ENCODE data around the gene MEST.
"Not testable (repeated sequence)": the region's sequence is repeated elsewhere in the genome, so short reads cannot be mapped to it uniquely, and the experiment has no call there.

Gene MEST

DNA sequence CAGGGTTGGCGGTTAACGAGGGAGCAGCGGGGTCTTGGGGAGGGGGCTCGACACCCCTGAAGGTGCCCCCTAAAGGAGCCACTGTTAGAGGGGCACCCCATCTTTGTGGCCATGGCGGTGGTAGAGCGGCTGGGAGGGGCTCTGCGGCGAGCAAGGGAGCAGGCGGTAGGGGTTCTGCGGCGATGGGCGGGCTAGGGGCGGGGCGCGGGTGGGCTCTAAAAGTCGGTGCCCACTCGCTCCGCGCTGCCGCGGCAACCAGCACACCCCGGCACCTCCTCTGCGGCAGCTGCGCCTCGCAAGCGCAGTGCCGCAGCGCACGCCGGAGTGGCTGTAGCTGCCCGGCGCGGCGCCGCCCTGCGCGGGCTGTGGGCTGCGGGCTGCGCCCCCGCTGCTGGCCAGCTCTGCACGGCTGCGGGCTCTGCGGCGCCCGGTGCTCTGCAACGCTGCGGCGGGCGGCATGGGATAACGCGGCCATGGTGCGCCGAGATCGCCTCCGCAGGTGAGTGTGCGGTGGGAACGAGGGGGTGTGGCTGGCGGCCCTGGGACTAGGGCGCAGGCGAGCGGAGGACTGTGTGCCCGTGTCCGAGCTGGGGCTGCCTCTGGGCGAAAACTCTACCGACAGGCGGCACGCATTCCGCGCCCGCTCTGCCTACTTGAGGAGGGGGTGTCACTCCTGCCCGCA, at the start of gene MEST:
MEST (plus strand) TSS at position 245 of the 682 bp plus-strand sequence; CDS start at position 474, 229 bp downstream.
- Mint-ChIP-seq H3K4me1 (ENCODE audit: low read depth) (peaks cover 12% of the 10 kb centered on the region), H3K27ac (no peak within 1 kb of the TSS), H3K36me3 (ENCODE audit: low read depth) (no peaks in the 10 kb centered on the region), H3K27me3 (ENCODE audit: low read depth) (peaks cover 71% of the 10 kb centered on the region), H3K4me3 (peak within 1 kb of the TSS; percentile 57), H3K9me3 (peaks cover 7% of the 10 kb centered on the region)

DNA sequence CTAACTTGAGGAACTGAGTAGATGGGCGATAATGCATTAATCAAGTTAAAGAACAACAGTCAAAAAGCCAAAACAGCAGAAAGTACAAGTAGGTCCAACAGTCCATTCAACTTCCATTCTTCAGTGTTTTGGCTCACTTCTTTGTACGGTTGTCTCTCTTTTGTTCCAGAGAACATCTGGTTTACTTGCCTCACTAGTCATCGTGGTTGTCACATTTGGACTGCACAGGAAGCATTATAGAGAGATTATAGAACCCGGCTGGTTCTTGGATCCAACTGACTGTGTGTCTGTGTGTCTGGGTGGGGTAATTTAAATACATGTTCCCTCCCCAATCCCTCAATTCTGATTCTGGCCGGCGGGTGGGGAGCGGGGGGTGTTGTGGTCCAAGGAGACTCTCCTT, 49.3 kb upstream of the MEST start:
- Mint-ChIP-seq H3K4me1 (ENCODE audit: low read depth) (peaks cover 33% of the 10 kb centered on the region), H3K36me3 (ENCODE audit: low read depth) (peaks cover 11% of the 10 kb centered on the region), H3K27me3 (ENCODE audit: low read depth) (no peaks in the 10 kb centered on the region), H3K4me3 (no peak overlapping the region), H3K9me3 (peaks cover 2% of the 10 kb centered on the region), H3K27ac (no peak overlapping the region)

GRCh38 chr7:130444234-130444633, 47.7 kb upstream of the MEST start:
- Mint-ChIP-seq H3K27me3 (ENCODE audit: low read depth) (no peaks in the 10 kb centered on the region), H3K36me3 (ENCODE audit: low read depth) (peaks cover 10% of the 10 kb centered on the region), H3K9me3 (peaks cover 11% of the 10 kb centered on the region), H3K4me1 (ENCODE audit: low read depth) (peaks cover 29% of the 10 kb centered on the region), H3K27ac (no peak overlapping the region), H3K4me3 (no peak overlapping the region)

GRCh38 chr7:130444751-130445407, 47.0 kb upstream of the MEST start:
- H3K27ac Mint-ChIP-seq, result no peak overlapping the region
- peaks cover 10% of the 10 kb centered on the region for H3K36me3 Mint-ChIP-seq (ENCODE audit: low read depth)
- H3K4me1 Mint-ChIP-seq (ENCODE audit: low read depth), result peaks cover 27% of the 10 kb centered on the region
- H3K27me3 Mint-ChIP-seq (ENCODE audit: low read depth), result no peaks in the 10 kb centered on the region
- no peak overlapping the region for H3K4me3 Mint-ChIP-seq
- peaks cover 11% of the 10 kb centered on the region for H3K9me3 Mint-ChIP-seq

DNA sequence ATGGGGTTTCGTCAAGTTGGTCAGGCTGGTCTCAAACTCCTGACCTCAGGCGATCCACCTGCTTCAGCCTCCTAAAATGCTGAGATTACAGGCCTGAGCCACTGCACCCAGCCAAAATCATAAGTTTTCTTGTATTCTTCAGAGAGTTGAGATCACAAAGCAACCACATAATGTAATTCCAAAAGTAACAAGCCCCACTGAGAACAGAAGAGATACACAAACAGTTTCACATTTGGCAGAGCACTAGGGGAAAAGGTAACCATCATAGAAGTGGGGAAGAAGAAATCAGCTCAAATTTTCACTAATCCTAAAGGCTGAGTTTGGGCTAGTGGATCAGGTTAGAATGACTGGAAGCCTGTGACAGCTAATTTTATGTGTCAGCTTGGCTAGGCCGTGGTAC, 45.6 kb upstream of the MEST start:
- Mint-ChIP-seq H3K27ac (no peak overlapping the region), H3K36me3 (ENCODE audit: low read depth) (peaks cover 4% of the 10 kb centered on the region), H3K27me3 (ENCODE audit: low read depth) (no peaks in the 10 kb centered on the region), H3K9me3 (peaks cover 11% of the 10 kb centered on the region), H3K4me3 (no peak overlapping the region), H3K4me1 (ENCODE audit: low read depth) (peaks cover 20% of the 10 kb centered on the region)

DNA sequence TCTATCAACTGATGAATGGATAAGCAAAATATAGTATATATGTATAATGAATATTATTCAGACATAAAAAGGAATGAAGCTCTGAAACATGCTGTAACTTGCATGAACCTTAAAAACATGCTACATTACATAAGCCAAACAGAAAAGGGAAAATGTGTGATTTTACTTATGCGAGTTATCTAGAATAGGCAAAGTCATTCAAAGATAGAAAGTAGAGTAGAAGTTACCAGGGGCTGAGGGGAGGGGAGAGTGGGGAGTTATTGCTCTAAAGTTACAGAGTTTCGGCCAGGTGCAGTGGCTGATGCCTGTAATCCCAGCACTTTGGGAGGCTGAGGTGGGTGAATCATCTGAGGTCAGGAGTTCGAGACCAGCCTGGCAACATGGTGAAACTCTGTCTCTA, 40.5 kb upstream of the MEST start:
- H3K4me1 Mint-ChIP-seq (ENCODE audit: low read depth); H3K27ac Mint-ChIP-seq; H3K36me3 Mint-ChIP-seq (ENCODE audit: low read depth); H3K27me3 Mint-ChIP-seq (ENCODE audit: low read depth); H3K4me3 Mint-ChIP-seq: not testable (repeated sequence)
- H3K9me3 Mint-ChIP-seq, result peaks cover 11% of the 10 kb centered on the region

- no peaks in the 10 kb centered on the region for H3K27me3 Mint-ChIP-seq (ENCODE audit: low read depth)
- H3K9me3 Mint-ChIP-seq, result peaks cover 6% of the 10 kb centered on the region
- no peak overlapping the region for H3K27ac Mint-ChIP-seq
- H3K36me3 Mint-ChIP-seq (ENCODE audit: low read depth), result peaks cover 2% of the 10 kb centered on the region
- no peak overlapping the region for H3K4me3 Mint-ChIP-seq
- no peaks in the 10 kb centered on the region for H3K4me1 Mint-ChIP-seq (ENCODE audit: low read depth)
Observed at GRCh38 chr7:130452951-130453350, 38.9 kb upstream of the MEST start.

GRCh38 chr7:130454959-130455358, 36.9 kb upstream of the MEST start:
- peaks cover 18% of the 10 kb centered on the region for H3K9me3 Mint-ChIP-seq
- peaks cover 6% of the 10 kb centered on the region for H3K4me1 Mint-ChIP-seq (ENCODE audit: low read depth)
- H3K36me3 Mint-ChIP-seq (ENCODE audit: low read depth), result peaks cover 6% of the 10 kb centered on the region
- H3K4me3 Mint-ChIP-seq, result no peak overlapping the region
- H3K27ac Mint-ChIP-seq, result no peak overlapping the region
- no peaks in the 10 kb centered on the region for H3K27me3 Mint-ChIP-seq (ENCODE audit: low read depth)

GRCh38 chr7:130458257-130458656, 33.6 kb upstream of the MEST start:
- Mint-ChIP-seq H3K27me3 (ENCODE audit: low read depth) (no peaks in the 10 kb centered on the region), H3K4me1 (ENCODE audit: low read depth) (peaks cover 6% of the 10 kb centered on the region)

GRCh38 chr7:130461272-130461671, 30.6 kb upstream of the MEST start:
- peaks cover 4% of the 10 kb centered on the region for H3K27me3 Mint-ChIP-seq (ENCODE audit: low read depth)
- no peak overlapping the region for H3K27ac Mint-ChIP-seq
- H3K36me3 Mint-ChIP-seq (ENCODE audit: low read depth), result peaks cover 6% of the 10 kb centered on the region
- H3K9me3 Mint-ChIP-seq, result peaks cover 28% of the 10 kb centered on the region
- H3K4me1 Mint-ChIP-seq (ENCODE audit: low read depth), result peaks cover 6% of the 10 kb centered on the region
- H3K4me3 Mint-ChIP-seq, result no peak overlapping the region

More at GRCh38 chr7:130458257-130458656, 33.6 kb upstream of the MEST start:
- Mint-ChIP-seq H3K36me3 (ENCODE audit: low read depth) (peaks cover 6% of the 10 kb centered on the region), H3K4me3 (no peak overlapping the region), H3K9me3 (peaks cover 28% of the 10 kb centered on the region), H3K27ac (no peak overlapping the region)

DNA sequence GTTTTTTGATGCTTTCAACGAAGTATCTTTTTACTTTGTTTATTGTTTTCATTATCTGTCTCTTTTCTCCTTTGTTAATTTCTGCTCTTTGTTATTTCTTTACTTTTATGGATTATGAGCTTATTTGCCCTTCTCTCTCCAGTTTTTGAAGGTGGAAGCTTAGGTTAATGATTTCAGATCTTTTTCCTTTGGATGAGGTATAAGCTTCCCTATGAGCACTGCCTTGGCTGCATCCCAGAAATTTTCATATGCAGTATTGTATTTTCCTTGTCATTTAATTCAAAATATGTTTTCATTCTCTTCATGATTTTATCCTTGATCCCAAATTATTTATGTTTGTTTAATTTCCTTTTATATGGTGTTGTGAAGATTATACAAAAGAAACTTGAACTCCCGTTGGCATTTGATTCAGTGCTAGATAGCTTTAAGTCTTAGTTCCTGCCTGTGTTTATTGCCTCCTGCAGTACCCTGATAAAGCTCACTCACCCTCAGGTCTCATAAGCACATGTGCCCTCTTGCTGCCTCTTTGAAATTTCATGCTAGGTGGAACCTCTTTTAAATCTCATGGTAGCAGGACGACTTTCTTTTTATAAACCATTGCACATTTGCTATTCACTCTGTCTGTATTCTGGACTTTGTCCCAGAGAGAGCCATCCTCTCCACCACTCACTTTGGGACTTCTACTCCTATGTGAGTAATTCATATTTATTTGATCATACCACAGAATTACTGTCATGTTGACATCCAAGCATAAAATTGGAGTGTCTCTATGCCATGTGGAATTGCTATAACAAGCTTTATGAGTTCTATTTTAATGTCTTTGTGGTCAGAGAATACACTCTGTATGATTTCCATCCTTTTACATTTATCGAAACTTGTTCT, 28.1 kb upstream of the MEST start:
- H3K4me3 Mint-ChIP-seq, result no peak overlapping the region
- H3K9me3 Mint-ChIP-seq, result peaks cover 22% of the 10 kb centered on the region
- H3K27ac Mint-ChIP-seq, result no peak overlapping the region
- H3K27me3 Mint-ChIP-seq (ENCODE audit: low read depth), result peaks cover 4% of the 10 kb centered on the region
- H3K4me1 Mint-ChIP-seq (ENCODE audit: low read depth), result peaks cover 2% of the 10 kb centered on the region
- peaks cover 1% of the 10 kb centered on the region for H3K36me3 Mint-ChIP-seq (ENCODE audit: low read depth)

GRCh38 chr7:130468612-130469011, 23.3 kb upstream of the MEST start:
- Mint-ChIP-seq H3K36me3 (ENCODE audit: low read depth) (no peaks in the 10 kb centered on the region), H3K9me3 (no peaks in the 10 kb centered on the region), H3K27ac (no peak overlapping the region), H3K27me3 (ENCODE audit: low read depth) (peaks cover 14% of the 10 kb centered on the region), H3K4me1 (ENCODE audit: low read depth) (no peaks in the 10 kb centered on the region), H3K4me3 (no peak overlapping the region)

- Mint-ChIP-seq H3K9me3 (no peaks in the 10 kb centered on the region), H3K4me3 (no peak overlapping the region), H3K27ac (no peak overlapping the region), H3K4me1 (ENCODE audit: low read depth) (no peaks in the 10 kb centered on the region), H3K36me3 (ENCODE audit: low read depth) (no peaks in the 10 kb centered on the region), H3K27me3 (ENCODE audit: low read depth) (peaks cover 15% of the 10 kb centered on the region)
Observed at GRCh38 chr7:130471974-130472373, 19.9 kb upstream of the MEST start.

DNA sequence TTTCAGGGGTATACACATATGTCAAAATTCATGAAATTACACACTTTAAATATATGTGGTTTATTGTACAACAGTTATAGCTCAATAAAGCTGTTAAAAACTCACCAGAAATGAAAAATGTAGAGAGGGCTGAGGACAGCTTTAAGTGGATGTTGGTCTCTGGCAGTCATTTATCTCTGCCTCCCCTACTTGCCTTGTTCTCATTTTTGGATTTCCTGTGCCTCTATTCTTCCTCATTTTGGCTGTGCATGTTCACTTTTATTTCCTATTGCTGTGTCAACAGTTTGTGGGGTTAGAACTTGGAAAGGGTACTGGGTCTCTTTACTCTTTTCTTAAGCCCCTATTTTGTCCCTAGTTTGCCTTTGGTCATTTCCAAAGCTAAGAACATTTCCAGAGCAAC, 18.6 kb upstream of the MEST start:
- no peak overlapping the region for H3K27ac Mint-ChIP-seq
- H3K4me1 Mint-ChIP-seq (ENCODE audit: low read depth), result no peaks in the 10 kb centered on the region
- H3K4me3 Mint-ChIP-seq, result no peak overlapping the region
- no peaks in the 10 kb centered on the region for H3K36me3 Mint-ChIP-seq (ENCODE audit: low read depth)
- H3K9me3 Mint-ChIP-seq, result no peaks in the 10 kb centered on the region
- peaks cover 15% of the 10 kb centered on the region for H3K27me3 Mint-ChIP-seq (ENCODE audit: low read depth)
